TTC549 (cell line): ENCODE data around the gene BAIAP2.

Source experiments
- FAIRE-seq: peaks from 2 replicates; lab custom pipeline; 2012; peaks lifted over from hg19 to GRCh38; lab: Jason Lieb, UNC

BAIAP2 gene

DNA sequence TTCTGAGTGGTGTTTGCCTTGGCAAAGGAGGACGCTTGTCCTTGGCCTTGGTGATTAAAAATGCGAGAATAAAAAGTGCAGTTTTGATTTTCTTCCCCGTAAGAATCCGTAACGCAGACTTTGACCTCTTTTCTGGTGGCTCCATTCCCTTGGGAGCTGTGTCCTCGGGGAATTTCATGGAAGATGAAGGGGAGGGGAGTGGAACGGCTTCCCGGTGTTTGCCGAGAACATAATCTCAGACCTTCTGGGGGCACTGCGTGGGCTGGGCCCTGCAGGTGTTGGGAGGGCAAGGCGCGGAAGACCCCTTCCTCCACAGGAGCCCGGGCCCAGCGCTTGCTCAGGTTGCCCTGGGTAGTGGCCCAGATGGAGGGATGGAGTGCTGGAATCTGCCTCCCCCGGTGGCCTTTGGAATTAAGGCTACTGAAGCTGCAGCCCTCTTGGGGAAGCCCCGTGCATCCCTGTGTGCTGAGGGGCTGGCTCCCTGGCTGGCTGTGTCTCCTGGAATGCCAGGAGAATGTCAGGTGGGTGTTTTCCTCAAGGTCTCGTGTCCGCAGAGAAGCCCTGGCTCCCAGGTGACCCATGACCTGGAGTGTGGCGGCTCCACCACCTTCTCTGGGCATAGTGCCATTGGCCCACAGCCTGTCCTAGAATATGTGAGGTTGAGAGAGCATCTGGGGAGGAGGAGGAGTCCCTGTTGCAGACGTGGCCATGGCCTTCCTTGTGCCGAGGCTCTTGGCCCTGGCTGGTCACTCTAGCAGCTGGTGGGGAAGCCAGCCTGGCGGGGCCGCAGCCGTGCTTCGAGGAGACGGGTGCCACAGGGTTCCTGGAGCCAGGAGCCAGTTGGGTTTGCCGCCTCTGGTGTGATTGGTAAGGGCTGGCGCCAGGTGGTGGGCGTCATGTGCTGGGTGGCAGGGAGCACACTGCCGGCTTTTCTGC, 3.1 kb downstream of the BAIAP2 start:
- FAIRE-seq: no peak

GRCh38 chr17:81039096-81039495, 4.1 kb downstream of the BAIAP2 start:
- no peak for FAIRE-seq

DNA sequence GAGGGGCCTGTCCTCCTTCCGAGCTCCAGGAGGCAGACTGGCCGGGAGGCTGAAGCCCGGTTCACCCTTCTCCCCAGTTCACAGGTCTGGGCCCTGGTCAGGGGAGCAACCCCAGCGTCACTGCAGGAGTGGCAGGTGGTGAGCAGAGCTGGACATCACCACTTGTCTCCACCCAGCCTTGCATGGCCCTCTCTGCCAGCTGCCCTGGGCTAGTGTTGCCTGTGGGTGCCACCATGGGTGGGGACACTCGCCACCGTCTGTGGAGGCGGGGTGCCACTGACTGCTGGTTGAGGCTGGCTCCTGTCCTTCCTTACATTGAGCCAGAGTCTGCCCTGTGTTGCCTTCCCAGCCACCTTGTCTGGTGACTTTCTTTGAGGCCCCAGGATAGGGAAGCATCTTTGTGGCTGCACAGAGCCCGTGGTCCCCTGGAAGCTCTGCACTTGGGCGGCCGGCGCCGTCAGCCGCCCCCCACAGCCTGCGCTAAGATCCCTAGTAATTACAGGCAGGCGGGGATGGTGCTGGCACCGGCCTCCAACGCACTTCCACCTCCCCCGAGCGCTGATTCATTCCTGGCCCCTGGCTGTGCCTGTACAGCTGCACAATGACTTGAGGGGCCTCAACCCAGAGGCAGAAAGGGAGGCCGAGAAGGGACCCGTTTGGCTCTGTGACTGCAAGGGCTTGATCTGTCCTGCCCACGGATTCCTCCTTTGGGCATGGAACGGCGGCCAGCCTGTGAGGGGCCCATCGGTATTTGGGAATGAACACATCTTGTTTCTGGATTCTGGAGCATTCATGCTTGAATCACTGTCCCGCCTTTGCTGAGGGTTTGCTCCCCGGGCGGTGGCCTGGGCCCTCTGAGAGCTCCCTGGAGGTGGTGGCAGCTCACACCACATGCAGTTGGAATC, 5.2 kb downstream of the BAIAP2 start:
- FAIRE-seq: no peak

DNA sequence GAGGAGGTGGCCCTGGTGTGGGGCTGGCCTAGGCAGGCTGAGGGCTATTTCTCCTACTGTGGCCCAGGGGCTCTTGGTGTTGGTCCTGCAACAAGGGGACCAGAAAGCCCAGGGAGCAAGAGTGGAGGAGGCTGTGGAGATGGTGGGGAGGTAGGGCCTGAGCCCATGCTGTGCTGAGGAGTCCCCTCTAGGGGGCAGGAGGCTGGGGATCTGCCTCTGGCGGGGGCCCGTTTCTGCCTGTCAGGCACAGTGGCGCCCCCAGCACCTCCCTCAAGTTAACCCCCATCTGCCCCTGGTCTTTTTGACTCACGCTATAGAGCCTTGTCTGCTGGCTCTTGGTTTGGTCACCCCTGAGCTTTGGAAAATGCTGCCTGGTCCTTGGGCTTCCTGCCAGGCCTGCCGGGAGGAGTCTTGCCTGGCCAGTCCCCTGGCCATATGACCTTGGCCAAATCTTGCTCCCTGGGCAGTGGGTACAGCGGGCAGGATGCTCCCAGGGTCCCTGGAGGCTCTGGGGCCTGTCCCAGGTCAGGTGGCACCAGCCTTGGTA, 5.9 kb downstream of the BAIAP2 start:
- no peak for FAIRE-seq

GRCh38 chr17:81042606-81043005, 7.7 kb downstream of the BAIAP2 start:
- no peak for FAIRE-seq

- no peak for FAIRE-seq
Observed at GRCh38 chr17:81043319-81043724, 8.4 kb downstream of the BAIAP2 start.

GRCh38 chr17:81043725-81044427, 8.9 kb downstream of the BAIAP2 start:
- no peak for FAIRE-seq

- no peak for FAIRE-seq
Observed at GRCh38 chr17:81044428-81044763, 9.4 kb downstream of the BAIAP2 start.

- FAIRE-seq: no peak
Observed at GRCh38 chr17:81044764-81045589, 10.0 kb downstream of the BAIAP2 start.

- FAIRE-seq: no peak
Observed at GRCh38 chr17:81045590-81046095, 10.7 kb downstream of the BAIAP2 start.

DNA sequence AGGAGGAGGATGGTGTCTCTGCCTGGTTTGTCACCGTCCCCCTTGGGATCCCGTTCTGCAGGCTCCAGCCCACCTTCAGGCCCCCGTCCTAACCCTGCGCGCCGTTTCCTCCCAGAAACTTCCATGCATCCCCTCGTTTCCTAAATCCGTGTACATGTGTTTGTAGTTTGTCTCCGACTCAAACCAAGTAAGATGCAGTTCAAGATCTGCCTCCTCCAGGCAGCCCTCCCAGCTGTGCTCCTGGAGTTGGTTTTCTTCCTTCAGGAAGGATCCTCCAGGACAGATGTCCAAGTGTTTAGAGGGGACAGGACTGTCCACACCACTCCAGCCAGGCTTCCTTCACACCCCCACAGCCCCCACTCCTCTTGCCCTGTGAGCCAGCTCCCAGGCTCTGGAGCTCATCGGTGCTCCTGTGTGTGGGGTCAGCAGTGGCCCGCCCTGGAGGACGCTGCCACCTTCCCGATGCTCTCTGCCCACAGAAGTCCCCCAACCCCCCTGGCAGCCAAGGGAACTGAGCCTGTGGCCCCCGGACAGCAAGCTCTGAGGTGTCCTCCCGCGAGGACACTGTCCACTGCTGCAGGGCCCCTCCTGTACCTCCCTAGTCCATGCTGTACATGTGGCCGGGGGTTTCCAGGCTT, 11.3 kb downstream of the BAIAP2 start:
- no peak for FAIRE-seq

DNA sequence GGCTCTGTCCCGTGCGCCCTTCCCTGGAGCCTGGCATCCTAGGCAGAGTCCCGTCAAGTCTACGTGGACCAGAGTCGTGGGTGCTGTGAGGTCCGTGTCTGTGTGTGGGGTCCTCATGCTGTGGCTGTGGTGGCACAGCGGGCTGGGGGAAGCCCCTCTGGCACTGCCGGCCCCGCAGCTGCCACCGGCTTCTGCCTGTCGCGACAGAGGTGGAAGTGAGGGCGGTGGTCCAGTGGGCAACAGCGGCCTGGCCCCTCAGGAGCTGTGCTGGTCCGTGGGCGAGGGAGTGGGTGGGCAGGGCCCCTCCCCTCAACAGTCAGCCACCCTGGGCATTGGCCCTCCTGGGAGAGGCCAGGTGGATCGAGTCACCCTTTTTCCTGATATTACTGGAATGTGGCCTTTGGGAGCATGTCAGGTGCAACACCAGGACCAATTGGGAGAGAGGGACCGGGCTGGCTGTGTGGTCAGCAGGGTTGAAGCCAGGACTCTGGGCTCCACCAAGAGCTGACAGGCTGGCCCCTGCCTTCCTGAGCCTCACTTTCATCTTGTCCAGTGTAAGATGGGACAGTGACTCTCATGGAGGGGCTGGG, 11.9 kb downstream of the BAIAP2 start:
- FAIRE-seq: no peak

DNA sequence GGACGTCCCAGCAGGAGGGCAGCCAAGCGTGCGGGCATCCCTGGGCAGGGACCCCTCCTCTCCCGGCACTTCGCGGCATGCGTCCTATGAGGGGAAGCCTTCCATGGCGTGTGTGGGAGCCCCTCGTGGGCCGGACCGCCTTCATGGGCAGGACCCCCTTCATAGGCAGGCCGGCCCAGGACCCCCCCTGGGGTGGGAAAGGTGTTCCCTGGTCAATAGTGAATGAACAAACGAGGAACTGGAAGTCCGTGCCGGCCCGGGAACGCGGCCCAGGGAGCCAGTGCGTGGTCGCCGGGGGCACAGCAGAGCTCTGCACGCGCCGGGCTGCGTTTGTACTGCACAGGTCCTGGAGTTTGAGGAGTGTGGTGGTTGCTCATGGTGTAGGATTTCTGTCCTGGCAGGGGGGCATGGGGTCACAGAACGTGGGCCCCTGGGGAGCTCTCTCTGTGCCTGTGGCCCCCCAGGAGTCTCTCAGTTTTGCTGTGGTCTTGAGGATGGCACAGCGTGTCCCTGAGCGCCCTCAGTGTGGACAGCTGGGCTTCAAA, 13.9 kb downstream of the BAIAP2 start:
- no peak for FAIRE-seq

DNA sequence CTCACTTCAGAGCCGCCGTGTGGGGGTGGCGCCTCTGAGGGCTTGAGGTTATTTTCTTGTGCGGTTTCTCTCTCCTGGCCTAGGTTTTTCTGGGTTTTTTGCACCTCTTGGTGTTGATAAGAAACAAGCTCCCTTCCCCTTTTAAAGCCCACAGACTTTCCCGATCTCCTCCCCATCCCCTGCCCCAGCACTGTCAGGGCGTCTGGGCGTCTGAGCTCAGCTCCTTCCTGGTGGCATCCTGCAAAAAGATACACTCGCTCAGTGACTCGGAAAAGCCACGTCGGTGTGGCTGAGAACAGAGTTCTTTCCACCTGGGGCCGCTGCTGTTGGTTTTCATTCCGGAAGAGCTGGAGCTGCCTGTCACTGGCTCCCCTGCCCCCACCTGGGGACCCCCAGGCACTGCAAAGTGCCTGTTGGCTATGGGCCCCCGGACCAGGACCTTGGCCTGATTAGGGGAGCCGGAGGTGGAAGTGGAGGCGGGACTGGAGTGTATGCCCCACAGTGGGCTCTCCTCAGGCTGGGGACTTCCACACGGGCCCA, 14.5 kb downstream of the BAIAP2 start:
- FAIRE-seq: no peak

GRCh38 chr17:81049973-81050551, 15.1 kb downstream of the BAIAP2 start:
- FAIRE-seq: no peak

DNA sequence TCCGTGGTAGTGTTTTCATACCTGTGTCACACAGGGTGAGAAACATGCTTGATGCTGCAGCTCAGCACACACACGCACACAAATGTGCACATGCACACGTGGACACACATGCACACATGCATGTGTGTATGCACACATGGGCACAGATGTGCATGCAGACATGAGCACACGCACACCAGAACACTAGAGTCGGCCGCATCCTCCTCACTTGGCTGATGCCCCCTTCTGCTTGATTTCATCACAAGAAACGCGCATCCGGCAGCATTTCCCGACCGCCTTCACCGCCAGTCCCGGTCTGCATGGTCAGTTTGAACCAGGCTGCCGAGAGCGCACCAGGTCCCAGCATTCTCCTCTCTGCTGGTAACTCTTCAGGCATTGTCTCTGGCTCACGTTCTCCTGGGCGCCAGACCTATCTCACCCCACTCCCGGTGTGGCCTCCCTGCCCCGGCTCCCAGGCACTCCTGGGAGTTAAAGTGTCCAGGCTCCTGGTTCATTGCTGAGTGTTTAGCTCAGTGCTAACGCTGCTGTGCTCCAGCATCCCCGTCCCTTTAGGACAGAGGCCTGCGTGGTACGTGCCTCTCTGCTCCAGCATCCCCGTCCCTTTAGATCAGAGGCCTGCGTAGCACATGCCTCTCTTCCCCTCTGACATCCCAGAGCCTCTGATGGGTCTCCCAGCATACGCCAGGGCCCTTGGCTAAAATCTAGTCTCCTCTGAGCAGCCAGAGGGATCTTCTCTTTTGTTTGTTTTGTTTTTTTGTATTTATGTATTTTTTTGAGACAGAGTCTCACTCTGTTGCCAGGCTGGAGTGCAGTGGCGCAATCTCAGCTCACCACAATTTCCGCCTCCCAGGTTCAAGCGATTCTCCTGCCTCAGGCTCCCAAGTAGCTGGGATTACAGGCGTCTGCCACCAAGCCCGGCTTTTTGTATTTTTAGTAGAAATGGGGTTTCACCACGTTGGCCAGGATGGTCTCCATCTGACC, 16.0 kb downstream of the BAIAP2 start:
- FAIRE-seq: no peak

DNA sequence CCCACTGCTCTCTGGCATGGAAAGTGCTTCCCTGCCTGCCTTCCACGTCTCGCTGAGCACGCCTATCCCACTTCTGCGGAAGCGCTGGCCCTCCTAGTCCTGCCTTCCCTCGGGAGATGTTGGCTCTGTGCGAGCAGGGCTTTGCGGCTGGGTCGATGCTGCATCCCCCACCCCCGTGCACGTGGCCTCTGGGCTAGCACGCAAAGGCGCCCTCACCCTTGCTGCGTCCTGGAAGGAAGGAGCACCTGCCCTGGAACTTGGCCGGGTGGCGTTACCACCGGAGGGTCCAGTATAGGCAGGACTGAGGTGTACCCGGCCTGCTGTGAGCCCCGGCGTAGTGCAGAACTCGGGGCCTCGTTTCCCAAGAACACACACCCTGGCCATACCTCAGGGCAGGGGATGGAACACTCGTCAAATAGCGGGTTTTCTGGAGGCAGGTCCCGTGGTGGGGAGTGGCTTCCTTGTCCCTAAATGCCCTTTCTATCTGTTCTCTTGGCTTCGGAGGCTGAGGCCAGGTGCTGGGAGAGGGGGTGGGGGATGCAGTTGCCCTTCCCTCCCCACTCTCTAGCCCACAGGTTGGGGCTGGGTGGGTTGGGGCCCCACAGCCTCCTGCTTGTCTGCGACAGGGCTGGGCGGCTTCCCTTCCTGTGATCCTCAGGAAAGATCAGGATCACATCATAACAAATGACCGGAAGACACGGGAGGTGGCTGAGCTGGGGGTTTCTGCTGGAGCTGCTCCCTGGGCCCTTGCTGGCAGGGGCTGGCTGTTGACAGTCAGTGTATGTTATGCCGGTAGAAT, 17.4 kb downstream of the BAIAP2 start:
- FAIRE-seq: no peak
